GM18517 (cell line): ENCODE measurements around the gene ID4.
"Not testable (repeated sequence)": the region's sequence is repeated elsewhere in the genome, so short reads cannot be mapped to it uniquely, and the experiment has no call there.

Experiments used
- ATAC-seq: cut with Tn5 transposase; IDR thresholded peaks from one replicate; pipeline ENCODE4 v1.9.1; 2021; ENCODE audit warnings: mild to moderate bottlenecking, moderate library complexity; ENCODE audit not compliant: unreplicated experiment

The ID4 gene

GRCh38 chr6:19831358-19831757 lies 5.8 kb upstream of the ID4 start:
- no peak for ATAC-seq

GRCh38 chr6:19833947-19834346 lies 3.2 kb upstream of the ID4 start:
- no peak for ATAC-seq

GRCh38 chr6:19834858-19835257 lies 2.3 kb upstream of the ID4 start:
- no peak for ATAC-seq

GRCh38 chr6:19835605-19836004 lies 1.6 kb upstream of the ID4 start:
- no peak for ATAC-seq

- no peak for ATAC-seq
Observed at GRCh38 chr6:19837511-19838441, 606 bp downstream of the ID4 start.

GRCh38 chr6:19838442-19839236 lies 1.5 kb downstream of the ID4 start:
- ATAC-seq = no peak

GRCh38 chr6:19839237-19839546 lies 2.0 kb downstream of the ID4 start:
- ATAC-seq = no peak

- no peak for ATAC-seq
Observed at GRCh38 chr6:19839788-19840187, 2.6 kb downstream of the ID4 start.

GRCh38 chr6:19841181-19841580 lies 4.0 kb downstream of the ID4 start:
- no peak for ATAC-seq

GRCh38 chr6:19842030-19842615 lies 5.0 kb downstream of the ID4 start:
- no peak for ATAC-seq

GRCh38 chr6:19844689-19845088 lies 7.5 kb downstream of the ID4 start:
- no peak for ATAC-seq

GRCh38 chr6:19845266-19846041 lies 8.3 kb downstream of the ID4 start:
- ATAC-seq = no peak

- ATAC-seq = no peak
Observed at GRCh38 chr6:19848465-19849029, 11.4 kb downstream of the ID4 start.

GRCh38 chr6:19849196-19849595 lies 12.0 kb downstream of the ID4 start:
- ATAC-seq = no peak

- ATAC-seq = no peak
Observed at GRCh38 chr6:19849755-19850154, 12.6 kb downstream of the ID4 start.

- ATAC-seq = no peak
Observed at GRCh38 chr6:19851241-19852089, 14.3 kb downstream of the ID4 start.

GRCh38 chr6:19852090-19852457 lies 14.9 kb downstream of the ID4 start:
- no peak for ATAC-seq

- no peak for ATAC-seq
Observed at GRCh38 chr6:19852927-19853326, 15.8 kb downstream of the ID4 start.

- ATAC-seq = not testable (repeated sequence)
Observed at GRCh38 chr6:19854421-19855015, 17.3 kb downstream of the ID4 start.
